ENCODE data around the gene BIN1.

GRCh38 chr2:127115471-127116199 lies 8.7 kb upstream of the BIN1 start:
- no peak for TF ChIP-seq EZH2 (IDR thresholded peaks at IDR 0.05; ENCODE audit: insufficient read depth, low read length)
- no peak for TF ChIP-seq CTCF (IDR thresholded peaks at IDR 0.05; ENCODE audit: insufficient read depth, low read depth, low read length)

All from astrocyte (in vitro differentiated cells and primary cell).